DMS79 treated with DMSO at 0.1 percent for 48 hours (cell line): Measurements from ENCODE around the gene RAB44.

Experiments
- DNase-seq: peaks from one replicate; lab custom pipeline; 2025; lab: John Stamatoyannopoulos, UW

The RAB44 gene

GRCh38 chr6:36771145-36771544, 73.5 kb downstream of the RAB44 start:
- no peak for DNase-seq

- DNase-seq, result no peak
These were observed 74.8 kb downstream of the RAB44 start for GRCh38 chr6:36772397-36772796.

GRCh38 chr6:36774331-36774730, 76.7 kb downstream of the RAB44 start:
- DNase-seq, result no peak

- no peak for DNase-seq
These were observed 78.5 kb downstream of the RAB44 start for GRCh38 chr6:36776167-36776566.

- DNase-seq, result no peak
These were observed 80.2 kb downstream of the RAB44 start for GRCh38 chr6:36777801-36778200.

- DNase-seq, result no peak
These were observed 81.6 kb downstream of the RAB44 start for GRCh38 chr6:36779227-36779626.

- no peak for DNase-seq
These were observed 83.0 kb downstream of the RAB44 start for GRCh38 chr6:36780442-36781177.

GRCh38 chr6:36781669-36782068, 84.0 kb downstream of the RAB44 start:
- no peak for DNase-seq
